ENCODE measurements around the gene ABLIM2. TPM values are rescaled to one million over a fixed set of nuclear protein-coding genes. Genes with fewer than 3 reads are reported as not detected.

ABLIM2 gene
- total RNA-seq, 2 experiments from 2014 or later = 0.76 TPM; not detected in 1

- no TSS peak for BruUV-seq (replicated peaks)
- CTCF ChIA-PET (ENCODE audit: unreplicated experiment) = no interaction called here
- intact Hi-C loops (cut with micrococcal nuclease; ENCODE audit: unreplicated experiment) = no loop called here
Measured at GRCh38 chr4:8041868-8042267, 116.7 kb downstream of the ABLIM2 start.

GRCh38 chr4:8041172-8041571 lies 117.4 kb downstream of the ABLIM2 start:
- H2AFZ ChIP-seq (ENCODE audit: low read length) = no peak overlapping the region
- H3K4me2 ChIP-seq (ENCODE audit: low read length) = no peak overlapping the region
- no peak for DNase-seq (ENCODE audit: low spot score)
- no peaks in the 10 kb centered on the region for H3K9me2 ChIP-seq (ENCODE audit: insufficient read depth, low read length)
- POLR2A ChIA-PET = no interaction called here
- TF ChIP-seq EZH2phosphoT487 (IDR thresholded peaks at IDR 0.05; ENCODE audit: borderline replicate concordance, low read depth, low read length) = no peak
- TF ChIP-seq CTCF (conservative IDR thresholded peaks at IDR 0.05; ENCODE audit: low read length) = no peak
- H3K9me3 ChIP-seq (ENCODE audit: low read length) = no peaks in the 10 kb centered on the region
- H3K27ac ChIP-seq (ENCODE audit: low read depth, low read length, poor library complexity, severe bottlenecking) = no peak overlapping the region
- H3K36me3 ChIP-seq (ENCODE audit: insufficient read depth, low read length) = no peaks in the 10 kb centered on the region
- H3K4me3 ChIP-seq (ENCODE audit: low read depth, low read length, poor library complexity, severe bottlenecking) = no peak overlapping the region
- no TSS peak for BruUV-seq (replicated peaks)
- no peaks in the 10 kb centered on the region for H4K20me1 ChIP-seq (ENCODE audit: insufficient read depth, low read length)
- CTCF ChIA-PET (ENCODE audit: unreplicated experiment) = no interaction called here
- intact Hi-C loops (cut with micrococcal nuclease; ENCODE audit: unreplicated experiment) = no loop called here
- H3K79me2 ChIP-seq (ENCODE audit: insufficient read depth, low read depth, low read length) = no peaks in the 10 kb centered on the region
- no peaks in the 10 kb centered on the region for H3K4me1 ChIP-seq (ENCODE audit: insufficient read depth, low read length, poor library complexity, severe bottlenecking)

More at GRCh38 chr4:8041868-8042267, 116.7 kb downstream of the ABLIM2 start:
- H3K36me3 ChIP-seq (ENCODE audit: insufficient read depth, low read length) = no peaks in the 10 kb centered on the region
- no peak overlapping the region for H3K27ac ChIP-seq (ENCODE audit: low read depth, low read length, poor library complexity, severe bottlenecking)
- TF ChIP-seq EZH2phosphoT487 (IDR thresholded peaks at IDR 0.05; ENCODE audit: borderline replicate concordance, low read depth, low read length) = no peak
- no peak for TF ChIP-seq CTCF (conservative IDR thresholded peaks at IDR 0.05; ENCODE audit: low read length)
- H4K20me1 ChIP-seq (ENCODE audit: insufficient read depth, low read length) = no peaks in the 10 kb centered on the region
- H3K79me2 ChIP-seq (ENCODE audit: insufficient read depth, low read depth, low read length) = no peaks in the 10 kb centered on the region
- no peak overlapping the region for H3K4me3 ChIP-seq (ENCODE audit: low read depth, low read length, poor library complexity, severe bottlenecking)
- no peak for DNase-seq (ENCODE audit: low spot score)
- no peak overlapping the region for H2AFZ ChIP-seq (ENCODE audit: low read length)
- POLR2A ChIA-PET = no interaction called here
- H3K4me2 ChIP-seq (ENCODE audit: low read length) = no peak overlapping the region
- H3K4me1 ChIP-seq (ENCODE audit: insufficient read depth, low read length, poor library complexity, severe bottlenecking) = no peaks in the 10 kb centered on the region
- H3K9me2 ChIP-seq (ENCODE audit: insufficient read depth, low read length) = no peaks in the 10 kb centered on the region
- H3K9me3 ChIP-seq (ENCODE audit: low read length) = no peaks in the 10 kb centered on the region

- Histone ChIP-seq H3K79me2 (ENCODE audit: insufficient read depth, low read depth, low read length) (no peaks in the 10 kb centered on the region), H3K4me2 (ENCODE audit: low read length) (no peak overlapping the region), H3K4me1 (ENCODE audit: insufficient read depth, low read length, poor library complexity, severe bottlenecking) (no peaks in the 10 kb centered on the region), H3K27ac (ENCODE audit: low read depth, low read length, poor library complexity, severe bottlenecking) (no peak overlapping the region), H4K20me1 (ENCODE audit: insufficient read depth, low read length) (no peaks in the 10 kb centered on the region), H3K9me2 (ENCODE audit: insufficient read depth, low read length) (no peaks in the 10 kb centered on the region), H3K4me3 (ENCODE audit: low read depth, low read length, poor library complexity, severe bottlenecking) (no peak overlapping the region), H3K36me3 (ENCODE audit: insufficient read depth, low read length) (no peaks in the 10 kb centered on the region), H2AFZ (ENCODE audit: low read length) (no peak overlapping the region), H3K9me3 (ENCODE audit: low read length) (no peaks in the 10 kb centered on the region)
- CTCF ChIA-PET (ENCODE audit: unreplicated experiment) = no interaction called here
- DNase-seq (ENCODE audit: low spot score) = no peak
- TF ChIP-seq EZH2phosphoT487 (IDR thresholded peaks at IDR 0.05; ENCODE audit: borderline replicate concordance, low read depth, low read length) (no peak), CTCF (conservative IDR thresholded peaks at IDR 0.05; ENCODE audit: low read length) (no peak)
- POLR2A ChIA-PET = no interaction called here
- intact Hi-C loops (cut with micrococcal nuclease; ENCODE audit: unreplicated experiment) = no loop called here
- no TSS peak for BruUV-seq (replicated peaks)
Measured at GRCh38 chr4:8040607-8041006, 118.0 kb downstream of the ABLIM2 start.
